HG02870 (cell line): ENCODE results near the gene TP53I13.

Source experiments
- ATAC-seq: cut with Tn5 transposase; IDR thresholded peaks from one replicate; pipeline ENCODE4 v1.9.1; 2021; ENCODE audit warnings: mild to moderate bottlenecking, moderate library complexity; ENCODE audit not compliant: unreplicated experiment

Gene TP53I13

GRCh38 chr17:29566473-29567303 is 1.8 kb upstream of the TP53I13 start, which contains the start of gene ABHD15:
Gene ABHD15 (minus strand): TSS chr17:29567037. CDS start chr17:29566966, 71 bp downstream.
- ATAC-seq: no peak

GRCh38 chr17:29567304-29567553 is 1.3 kb upstream of the TP53I13 start:
- ATAC-seq: no peak

GRCh38 chr17:29567554-29568330 is 759 bp upstream of the TP53I13 start:
- ATAC-seq: peak; percentile 37

GRCh38 chr17:29569245-29569950 is 897 bp downstream of the TP53I13 start:
- no peak for ATAC-seq

- no peak for ATAC-seq
Observed at GRCh38 chr17:29570521-29570920, 2.0 kb downstream of the TP53I13 start.

- ATAC-seq: no peak
Observed at GRCh38 chr17:29571486-29571882, 3.0 kb downstream of the TP53I13 start.

- no peak for ATAC-seq
Observed at GRCh38 chr17:29571883-29572681, 3.6 kb downstream of the TP53I13 start.

GRCh38 chr17:29572691-29573557 is 4.4 kb downstream of the TP53I13 start:
- ATAC-seq: no peak

GRCh38 chr17:29573558-29573869 is 5.0 kb downstream of the TP53I13 start:
- no peak for ATAC-seq

- ATAC-seq: no peak
Observed at GRCh38 chr17:29573871-29574731, 5.6 kb downstream of the TP53I13 start.

- no peak for ATAC-seq
Observed at GRCh38 chr17:29574732-29575510, 6.4 kb downstream of the TP53I13 start.

- ATAC-seq: no peak
Observed at GRCh38 chr17:29575511-29576213, 7.2 kb downstream of the TP53I13 start.

GRCh38 chr17:29576214-29577000 is 7.9 kb downstream of the TP53I13 start:
- no peak for ATAC-seq

GRCh38 chr17:29577001-29577370 is 8.5 kb downstream of the TP53I13 start:
- ATAC-seq: no peak

GRCh38 chr17:29577385-29578211 is 9.1 kb downstream of the TP53I13 start:
- no peak for ATAC-seq
